AG04449 (cell line): ENCODE data around the gene SLIT2.

ENCODE experiments used
- CTCF ChIA-PET: fragments of 350-600 bp; formaldehyde crosslinking; extraction: SDS; loops from one replicate; lab custom pipeline; 2021; ENCODE audit warnings: antibody characterized with exemption; lab: Yijun Ruan, JAX
- POLR2A ChIA-PET: fragments of 400-600, 350-600 bp; formaldehyde crosslinking; extraction: SDS; loops from one replicate; lab custom pipeline; 2020; ENCODE audit warnings: antibody characterized with exemption, inconsistent platforms; lab: Yijun Ruan, JAX
- DNase-seq: peaks from one replicate; pipeline ENCODE4 v3.0.0-alpha.2; 2010; ENCODE audit warnings: low read depth, low spot score
- H3K4me3 ChIP-seq: 2 replicates; pipeline ENCODE4 v1.5.1; 2011; ENCODE audit warnings: low read depth, mild to moderate bottlenecking, control low read depth, low read length
- CTCF ChIP-seq: IDR thresholded peaks from one replicate; pipeline ENCODE4 v1.5.1; 2011; ENCODE audit warnings: mild to moderate bottlenecking, moderate library complexity, low read length, control low read depth, inconsistent platforms; ENCODE audit not compliant: insufficient read depth; ENCODE audit errors: missing control alignments

SLIT2 gene

GRCh38 chr4:20288047-20288650 lies 36.4 kb downstream of the SLIT2 start:
- H3K4me3 ChIP-seq, result no peak overlapping the region
- no peak for TF ChIP-seq CTCF
- POLR2A ChIA-PET, result no interaction called here
- no peak for DNase-seq
- CTCF ChIA-PET, result interaction anchor here (0.8 to 1.9 kb wide), 4 partner anchors 11 to 1040 kb away, joined by 3 to 4 read pairs (median 4); no protein-coding TSS in a partner anchor

- H3K4me3 ChIP-seq, result no peak overlapping the region
- TF ChIP-seq CTCF, result no peak
- POLR2A ChIA-PET, result no interaction called here
- no peak for DNase-seq
- CTCF ChIA-PET, result interaction anchor here (1.2 to 1.9 kb wide), 2 partner anchors 10 to 17 kb away, joined by 4 read pairs; no protein-coding TSS in a partner anchor
These were observed 37.3 kb downstream of the SLIT2 start for GRCh38 chr4:20288846-20289512.

- DNase-seq, result no peak
- POLR2A ChIA-PET, result no interaction called here
- H3K4me3 ChIP-seq, result no peak overlapping the region
- no peak for TF ChIP-seq CTCF
- CTCF ChIA-PET, result interaction anchor here (1.6 kb wide), 1 partner anchor 16 kb away, joined by 4 read pairs; no protein-coding TSS in a partner anchor
These were observed 38.1 kb downstream of the SLIT2 start for GRCh38 chr4:20289782-20290181.

- no peak for DNase-seq
- no peak overlapping the region for H3K4me3 ChIP-seq
- ChIA-PET POLR2A (no interaction called here), CTCF (interaction anchor here (4.2 kb wide), 1 partner anchor 13 kb away, joined by 35 read pairs; no protein-coding TSS in a partner anchor)
- TF ChIP-seq CTCF, result no peak
These were observed 41.0 kb downstream of the SLIT2 start for GRCh38 chr4:20292739-20293138.

- ChIA-PET POLR2A (no interaction called here), CTCF (interaction anchor here (1.1 to 1.5 kb wide), 2 partner anchors 132 to 247 kb away, joined by 3 read pairs; no protein-coding TSS in a partner anchor)
- no peak for TF ChIP-seq CTCF
- H3K4me3 ChIP-seq, result no peak overlapping the region
- no peak for DNase-seq
These were observed 45.6 kb downstream of the SLIT2 start for GRCh38 chr4:20297261-20297660.

- POLR2A ChIA-PET, result no interaction called here
- DNase-seq, result no peak
- H3K4me3 ChIP-seq, result no peak overlapping the region
- CTCF ChIA-PET, result interaction anchor here (1.1 to 1.5 kb wide), 2 partner anchors 132 to 246 kb away, joined by 3 read pairs; no protein-coding TSS in a partner anchor
- no peak for TF ChIP-seq CTCF
These were observed 46.1 kb downstream of the SLIT2 start for GRCh38 chr4:20297783-20298182.
